GM21390 (cell line): ENCODE results near the gene LRRN3.
A peak's percentile ranks its signal among the peaks of the same experiment; 100 is the strongest.

Experiments used
- ATAC-seq: cut with Tn5 transposase; IDR thresholded peaks from one replicate; pipeline ENCODE4 v1.9.1; 2021; ENCODE audit not compliant: unreplicated experiment

The LRRN3 gene

DNA sequence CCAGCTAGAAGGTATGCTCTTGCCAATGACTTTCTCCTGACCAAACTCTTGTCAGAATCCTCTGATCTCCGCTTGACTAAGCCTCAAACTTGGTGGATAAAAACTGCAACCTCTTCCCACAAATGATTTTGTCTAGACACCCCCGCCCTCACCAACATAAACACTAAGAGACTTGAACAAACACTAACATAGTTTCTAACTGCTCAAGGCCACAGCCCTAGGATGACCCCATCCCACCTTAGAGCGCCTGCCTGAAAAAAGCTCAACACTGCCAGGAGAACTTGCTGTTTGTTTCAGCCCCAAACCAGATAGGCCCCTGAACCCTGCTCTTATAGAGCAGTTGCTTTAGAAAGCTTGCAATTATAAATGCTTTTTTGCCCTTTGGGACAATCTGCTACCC lies 71.8 kb downstream of the LRRN3 start:
- ATAC-seq, result no peak

DNA sequence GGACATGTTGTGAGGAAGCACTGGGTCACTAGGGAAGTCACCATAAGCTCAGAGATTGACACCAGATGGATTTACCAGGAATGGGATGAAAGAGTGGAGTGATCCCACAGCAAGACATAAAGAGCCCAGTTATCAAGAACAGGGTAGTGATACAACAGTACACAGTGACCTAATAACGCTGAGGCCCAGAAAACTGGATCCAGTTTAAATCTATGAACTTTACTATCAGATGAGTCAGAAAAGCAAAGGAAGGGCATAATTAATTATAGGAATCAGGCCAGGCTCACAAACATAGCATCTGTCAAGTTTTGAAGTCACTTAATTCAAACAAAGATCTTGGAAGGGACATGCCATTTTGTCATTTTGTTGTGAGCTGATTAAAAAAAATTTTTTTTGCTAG lies 73.5 kb downstream of the LRRN3 start:
- ATAC-seq, result no peak

DNA sequence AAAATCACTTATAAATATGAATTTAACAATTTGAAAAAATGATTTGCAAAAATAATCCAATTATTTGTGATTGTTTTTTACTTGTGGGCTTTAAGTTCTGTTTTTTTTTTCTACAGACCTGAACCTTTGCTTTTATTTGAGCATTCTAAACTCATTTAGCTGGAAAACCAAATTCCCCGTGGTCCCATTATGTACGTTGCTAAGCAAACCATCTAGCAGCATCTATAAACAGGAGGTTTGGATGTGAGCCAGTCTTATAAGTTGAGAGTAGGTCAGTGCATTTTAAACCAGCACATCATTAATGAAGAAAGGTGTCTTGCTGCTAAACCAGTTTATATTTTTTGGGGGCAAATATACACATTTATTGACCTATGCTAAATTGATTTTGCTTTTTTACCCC lies 77.3 kb downstream of the LRRN3 start:
- ATAC-seq, result no peak

DNA sequence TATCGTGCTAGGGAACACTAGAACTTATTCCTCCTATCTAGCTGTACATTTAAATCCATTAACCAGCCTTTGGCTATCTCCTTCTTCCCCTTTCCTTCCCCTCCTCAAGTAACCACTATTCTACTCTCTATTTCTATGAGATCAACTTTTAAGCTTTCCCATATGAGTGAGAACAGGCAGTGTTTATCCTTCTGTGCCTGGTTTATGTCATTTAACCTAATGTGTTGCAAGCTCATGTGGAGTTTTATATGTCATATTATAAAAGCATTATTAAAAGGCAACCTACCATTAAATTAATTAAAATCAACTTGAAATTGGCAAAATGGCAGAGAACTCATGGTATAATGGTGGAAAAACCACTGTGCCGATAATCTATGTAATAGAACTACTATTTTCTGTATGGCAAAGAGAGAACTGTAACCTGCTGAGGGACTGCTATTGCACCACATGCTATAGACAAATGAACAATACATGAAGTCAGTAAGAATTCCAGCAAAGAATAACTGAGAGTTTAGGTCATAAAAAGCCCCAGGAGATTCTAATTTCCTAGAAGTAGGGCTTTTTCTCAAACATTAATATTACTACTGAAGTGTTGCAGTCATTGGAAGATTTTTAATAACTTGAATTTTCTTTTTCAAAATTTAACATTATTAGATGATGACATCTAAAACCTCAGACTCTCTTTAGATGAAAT lies 81.8 kb downstream of the LRRN3 start:
- no peak for ATAC-seq

DNA sequence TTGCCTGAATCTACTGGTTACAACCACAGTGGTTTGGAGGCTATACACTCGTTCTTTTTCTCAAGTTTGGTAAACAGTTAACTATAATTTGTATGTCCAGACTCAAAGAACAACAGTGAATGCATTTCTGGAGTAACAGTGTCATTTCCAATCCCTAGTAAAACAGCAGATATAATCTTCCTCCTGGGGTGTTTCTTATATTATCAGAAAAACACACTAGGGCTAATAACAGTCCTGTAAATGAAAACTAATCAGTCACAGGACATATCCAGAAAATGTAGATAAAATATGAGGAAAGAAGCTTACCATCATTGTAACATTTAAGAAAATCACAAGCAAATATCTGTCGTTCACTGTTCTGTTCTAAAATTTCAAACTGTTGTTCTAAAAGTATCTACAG lies 82.6 kb downstream of the LRRN3 start:
- ATAC-seq, result no peak

DNA sequence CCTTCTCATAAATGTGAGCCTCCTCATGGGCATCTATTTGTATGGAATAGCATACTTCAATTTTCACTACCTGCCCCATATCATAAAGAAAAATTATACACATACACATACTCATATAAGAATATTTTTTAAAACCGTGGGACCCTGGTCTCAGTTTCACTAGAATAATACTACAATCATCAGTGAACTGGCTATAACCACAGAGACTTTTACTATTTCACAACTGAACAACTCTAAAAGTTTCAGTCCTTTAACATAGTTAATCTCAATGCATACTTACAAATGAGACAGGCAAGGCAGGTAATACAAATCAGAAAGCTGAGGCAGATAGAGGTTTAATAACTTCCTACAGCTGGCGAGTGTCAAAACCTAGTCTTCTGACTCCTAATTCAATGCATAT lies 83.1 kb downstream of the LRRN3 start:
- peak; percentile 76 for ATAC-seq

DNA sequence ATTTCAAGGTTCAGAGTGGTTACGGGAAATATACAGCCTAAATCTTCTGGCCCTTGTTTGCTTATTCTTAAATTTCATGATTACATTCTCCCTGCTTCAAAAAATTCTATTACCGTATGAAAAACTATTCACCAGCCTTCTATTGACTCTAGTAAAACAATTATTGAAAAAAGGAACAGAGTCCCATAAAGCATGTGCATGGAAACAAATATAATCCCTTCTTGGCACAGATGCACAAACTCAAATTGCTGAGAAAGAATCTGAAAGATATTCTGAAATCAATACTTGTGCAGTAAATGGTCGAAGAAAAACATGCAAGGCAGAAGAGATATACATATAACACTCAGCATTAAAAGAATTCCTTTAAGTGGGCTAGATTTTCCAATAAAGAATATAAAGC lies 83.6 kb downstream of the LRRN3 start:
- no peak for ATAC-seq
